OCI-LY1 (cell line): Measurements from ENCODE around the gene TRPV4.

ENCODE experiments used
- CTCF ChIP-seq: fragments of 200-600 bp; sonication (generic), shearing (Covaris generic); IDR thresholded peaks from 2 replicates; pipeline ENCODE4 v1.5.1; 2017; ENCODE audit warnings: mild to moderate bottlenecking, antibody characterized with exemption, low read length, moderate library complexity, mixed read lengths
- EZH2 ChIP-seq: fragments of 200-600 bp; sonication (generic), shearing (Covaris generic); IDR thresholded peaks from 2 replicates; pipeline ENCODE4 v1.8.0; 2017; ENCODE audit warnings: borderline replicate concordance, mixed run types, mild to moderate bottlenecking, antibody characterized with exemption, low read length, moderate library complexity, mixed read lengths

GRCh38 chr12:109793826-109794501, 39.2 kb downstream of the TRPV4 start:
- TF ChIP-seq CTCF (no peak), EZH2 (no peak)
